ENCODE data around the gene ABCB9. TPM values are rescaled to one million over a fixed set of nuclear protein-coding genes. Genes with fewer than 3 reads are reported as not detected.
"Not testable (repeated sequence)": the region's sequence is repeated elsewhere in the genome, so short reads cannot be mapped to it uniquely, and the experiment has no call there.

The ABCB9 gene
- total RNA-seq, 1 donor from 2014 or later, result 16.3 TPM

DNA sequence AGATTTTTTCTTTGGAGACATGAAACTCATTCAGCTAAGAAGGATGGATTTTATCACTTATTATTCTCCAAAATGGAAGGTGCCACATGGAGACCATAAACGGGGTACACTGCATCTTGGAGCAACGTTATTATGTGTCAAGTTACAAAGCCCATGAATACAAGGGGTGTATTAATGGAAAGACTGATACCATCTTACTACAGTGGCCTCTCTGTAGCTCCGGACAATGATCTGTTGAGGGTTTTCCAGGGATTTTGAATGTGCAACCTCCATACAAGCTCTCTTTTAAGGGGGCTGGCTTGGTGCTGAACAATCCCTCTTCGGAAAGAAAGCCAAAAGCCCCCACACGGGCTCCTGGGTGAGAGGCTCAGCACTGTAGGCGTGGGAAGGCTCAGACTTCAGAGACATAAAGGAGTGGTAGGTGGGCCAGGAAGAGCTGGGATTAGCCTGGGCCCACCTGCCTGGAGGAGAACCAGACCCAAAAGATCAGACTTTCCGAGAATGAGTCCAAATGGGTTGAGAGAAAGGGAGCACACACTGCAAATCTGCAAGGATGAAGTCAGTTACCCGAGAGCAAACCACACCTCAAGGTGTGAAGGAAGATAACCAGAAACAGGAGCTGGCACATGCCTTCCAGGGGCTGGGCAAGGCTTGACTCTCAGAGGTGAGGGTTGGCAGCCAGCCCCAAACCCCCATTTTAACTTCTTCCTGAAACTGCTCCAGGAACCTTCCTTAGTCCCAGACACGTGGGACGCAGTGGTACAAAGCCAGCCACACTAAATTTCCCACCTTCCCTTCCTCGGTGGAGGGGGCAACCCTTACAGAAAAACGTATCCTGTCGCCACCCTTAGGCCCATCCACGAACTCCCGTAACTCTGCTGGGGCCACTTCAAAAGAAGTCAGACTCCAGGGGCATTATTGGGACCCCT, 71.8 kb downstream of the ABCB9 start:
- DNase-seq (ENCODE audit: low read depth, low spot score), result no peak
- Mint-ChIP-seq H3K36me3 (ENCODE audit: low read depth) (no peaks in the 10 kb centered on the region), H3K27ac (ENCODE audit: unreplicated experiment) (peak overlapping the region; percentile 98), H3K9me3 (no peaks in the 10 kb centered on the region), H3K4me1 (peaks cover 80% of the 10 kb centered on the region), H3K27me3 (ENCODE audit: low read depth) (no peaks in the 10 kb centered on the region), H3K4me3 (peak overlapping the region; percentile 98)
- TF ChIP-seq CTCF (conservative IDR thresholded peaks at IDR 0.05), result no peak

DNA sequence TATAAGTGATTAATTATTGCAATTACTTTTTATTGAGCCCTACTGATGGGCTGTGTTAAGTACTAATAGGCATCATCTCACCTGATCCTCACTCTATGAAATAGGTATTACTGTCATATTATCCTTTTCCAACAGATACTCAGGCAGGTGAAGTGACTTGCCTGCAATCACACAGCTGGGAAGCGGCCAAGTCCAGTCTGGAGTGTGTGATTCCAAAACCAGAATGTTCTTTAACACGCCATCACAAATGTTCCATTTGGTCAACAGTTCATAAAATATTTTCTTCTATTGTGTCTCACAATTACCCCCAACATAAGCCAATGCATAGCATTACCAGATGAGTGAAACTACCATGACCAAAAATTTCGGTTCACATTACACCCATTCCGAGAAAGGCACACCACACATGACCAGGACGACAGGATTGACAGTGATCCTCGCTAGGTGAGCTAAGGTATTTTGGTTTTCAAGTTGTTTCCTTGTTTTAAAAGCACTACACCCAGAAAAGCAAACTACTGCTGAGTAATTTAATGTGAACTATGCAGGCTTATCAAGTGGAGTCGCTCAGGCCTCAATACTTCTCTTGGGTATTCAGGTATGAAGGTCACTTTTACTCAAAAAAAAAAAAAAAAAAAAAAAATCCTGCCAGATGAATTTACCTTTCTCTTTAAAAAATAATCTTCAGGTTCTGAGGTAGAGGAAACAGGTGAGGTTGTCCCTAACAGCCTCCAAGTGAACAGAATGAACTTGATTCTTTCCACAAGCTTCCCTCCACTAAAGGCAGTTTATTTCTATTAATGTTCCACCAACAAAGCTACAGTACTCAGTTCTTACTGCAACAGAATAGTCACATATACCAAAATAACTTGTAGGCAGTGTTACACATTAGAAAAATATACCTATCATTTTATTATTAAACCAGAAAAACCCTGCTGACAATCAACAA, 72.8 kb downstream of the ABCB9 start:
- H3K9me3 Mint-ChIP-seq, result no peaks in the 10 kb centered on the region
- H3K4me1 Mint-ChIP-seq, result peaks cover 79% of the 10 kb centered on the region
- no peaks in the 10 kb centered on the region for H3K36me3 Mint-ChIP-seq (ENCODE audit: low read depth)
- no peak overlapping the region for H3K27ac Mint-ChIP-seq (ENCODE audit: unreplicated experiment)
- DNase-seq (ENCODE audit: low read depth, low spot score), result no peak
- TF ChIP-seq CTCF (conservative IDR thresholded peaks at IDR 0.05), result no peak
- peak overlapping the region; percentile 98 for H3K4me3 Mint-ChIP-seq
- no peaks in the 10 kb centered on the region for H3K27me3 Mint-ChIP-seq (ENCODE audit: low read depth)

GRCh38 chr12:122892724-122893123, 73.5 kb downstream of the ABCB9 start:
- not testable (repeated sequence) for H3K36me3 Mint-ChIP-seq (ENCODE audit: low read depth); H3K27me3 Mint-ChIP-seq (ENCODE audit: low read depth); H3K9me3 Mint-ChIP-seq; DNase-seq (ENCODE audit: low read depth, low spot score)
- H3K27ac Mint-ChIP-seq (ENCODE audit: unreplicated experiment), result peak overlapping the region; percentile 73
- H3K4me3 Mint-ChIP-seq, result peak overlapping the region; percentile 66
- peaks cover 80% of the 10 kb centered on the region for H3K4me1 Mint-ChIP-seq

GRCh38 chr12:122891661-122892525, 74.4 kb downstream of the ABCB9 start:
- DNase-seq (ENCODE audit: low read depth, low spot score), result no peak
- no peaks in the 10 kb centered on the region for H3K36me3 Mint-ChIP-seq (ENCODE audit: low read depth)
- H3K4me3 Mint-ChIP-seq, result peak overlapping the region; percentile 66
- no peak for TF ChIP-seq CTCF (conservative IDR thresholded peaks at IDR 0.05)
- H3K9me3 Mint-ChIP-seq, result no peaks in the 10 kb centered on the region
- H3K27ac Mint-ChIP-seq (ENCODE audit: unreplicated experiment), result peak overlapping the region; percentile 73
- H3K27me3 Mint-ChIP-seq (ENCODE audit: low read depth), result no peaks in the 10 kb centered on the region
- peaks cover 81% of the 10 kb centered on the region for H3K4me1 Mint-ChIP-seq

DNA sequence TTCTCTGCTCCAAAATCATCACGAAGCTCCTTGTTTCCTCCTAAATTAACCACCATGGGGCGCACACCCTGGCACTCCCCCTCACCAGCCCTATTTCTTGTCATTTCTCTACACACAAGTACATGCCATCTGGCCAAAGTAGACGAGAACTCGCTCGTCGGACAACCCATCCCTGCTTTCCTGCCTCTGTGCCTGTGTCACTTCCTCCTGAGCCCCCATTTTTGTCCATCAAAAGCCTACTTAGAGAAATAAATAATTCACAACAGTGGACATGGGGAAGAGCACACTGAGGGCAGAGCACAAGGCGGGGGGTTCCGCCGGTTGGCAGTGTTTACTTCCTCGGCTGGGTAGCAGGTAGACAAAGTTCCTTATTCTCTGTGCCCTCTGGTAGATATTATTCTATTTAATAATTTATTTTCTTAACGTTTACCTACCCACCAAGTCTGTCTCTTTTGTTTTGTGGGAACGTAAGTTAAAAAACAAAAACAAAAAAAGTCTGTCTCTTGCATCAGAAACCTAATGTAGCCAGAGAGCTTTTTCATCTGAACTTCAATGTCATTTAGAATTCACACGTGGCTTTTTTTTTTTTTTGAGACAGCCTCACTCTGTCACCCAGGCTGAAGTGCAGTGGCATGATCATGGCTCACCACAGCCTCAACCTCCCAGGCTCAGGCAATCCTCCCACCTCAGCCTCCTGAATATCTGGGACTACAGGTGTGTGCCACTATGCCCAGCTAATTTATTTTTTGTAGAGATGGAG, 76.3 kb downstream of the ABCB9 start:
- Mint-ChIP-seq H3K27ac (ENCODE audit: unreplicated experiment) (peak overlapping the region; percentile 73), H3K36me3 (ENCODE audit: low read depth) (no peaks in the 10 kb centered on the region), H3K27me3 (ENCODE audit: low read depth) (no peaks in the 10 kb centered on the region), H3K4me3 (peak overlapping the region; percentile 18), H3K9me3 (no peaks in the 10 kb centered on the region), H3K4me1 (peaks cover 75% of the 10 kb centered on the region)
- no peak for DNase-seq (ENCODE audit: low read depth, low spot score)
- no peak for TF ChIP-seq CTCF (conservative IDR thresholded peaks at IDR 0.05)
